Lung microvascular endothelial cell (primary cell): ENCODE results near the gene SLC25A13. TPM values are rescaled to one million over a fixed set of nuclear protein-coding genes. Genes with fewer than 3 reads are reported as not detected.

Source experiments
- DNase-seq, 2 donors: peaks; one replicate each; pipeline versions ENCODE4 v3.0.0 to v3.0.0-alpha.2; 2010; ENCODE audit warnings: low read depth in 2 of 2
- total RNA-seq: library from RNA; depleted of rRNA; stranded (reverse); fragments of >200 nt; gene quantifications from 2 replicates; pipeline ENCODE4 v1.2.1, GENCODE V29; 2014

SLC25A13 gene
- total RNA-seq, 1 donor from 2014 or later = 23.2 TPM

GRCh38 chr7:96204601-96205000, 117.3 kb downstream of the SLC25A13 start:
- DNase-seq = no peak

- DNase-seq = no peak
These were observed 118.1 kb downstream of the SLC25A13 start for GRCh38 chr7:96203786-96204185.

GRCh38 chr7:96202102-96202501, 119.8 kb downstream of the SLC25A13 start:
- no peak for DNase-seq

- DNase-seq = no peak
These were observed 121.2 kb downstream of the SLC25A13 start for GRCh38 chr7:96200740-96201139.

- DNase-seq = no peak
These were observed 122.5 kb downstream of the SLC25A13 start for GRCh38 chr7:96199421-96199820.

- peak in 1 of 2 donors; percentile 6 for DNase-seq
These were observed 123.8 kb downstream of the SLC25A13 start for GRCh38 chr7:96198047-96198636.

- no peak for DNase-seq
These were observed 125.2 kb downstream of the SLC25A13 start for GRCh38 chr7:96196676-96197075.

GRCh38 chr7:96189129-96189820, 132.6 kb downstream of the SLC25A13 start:
- no peak for DNase-seq

- no peak for DNase-seq
These were observed 133.3 kb downstream of the SLC25A13 start for GRCh38 chr7:96188591-96188991.

- no peak for DNase-seq
These were observed 133.7 kb downstream of the SLC25A13 start for GRCh38 chr7:96188174-96188581.

GRCh38 chr7:96187735-96188134, 134.2 kb downstream of the SLC25A13 start:
- no peak for DNase-seq

- DNase-seq = no peak
These were observed 137.1 kb downstream of the SLC25A13 start for GRCh38 chr7:96184783-96185182.

GRCh38 chr7:96183163-96183670, 138.7 kb downstream of the SLC25A13 start:
- no peak for DNase-seq

- no peak for DNase-seq
These were observed 139.3 kb downstream of the SLC25A13 start for GRCh38 chr7:96182424-96183158.

GRCh38 chr7:96181174-96181573, 140.7 kb downstream of the SLC25A13 start:
- no peak for DNase-seq

GRCh38 chr7:96179837-96180236, 142.1 kb downstream of the SLC25A13 start:
- no peak for DNase-seq

- no peak for DNase-seq
These were observed 142.6 kb downstream of the SLC25A13 start for GRCh38 chr7:96179341-96179740.

- no peak for DNase-seq
These were observed 143.3 kb downstream of the SLC25A13 start for GRCh38 chr7:96178581-96178980.

GRCh38 chr7:96177353-96177752, 144.5 kb downstream of the SLC25A13 start:
- no peak for DNase-seq

GRCh38 chr7:96174812-96175211, 147.1 kb downstream of the SLC25A13 start:
- no peak for DNase-seq

GRCh38 chr7:96173781-96174180, 148.1 kb downstream of the SLC25A13 start:
- no peak for DNase-seq

- peak in 1 of 2 donors; percentile 54 for DNase-seq
These were observed 152.5 kb downstream of the SLC25A13 start for GRCh38 chr7:96169439-96169838.
